IMR-90 (cell line): ENCODE results near the gene CSF1.

Experiments used
- BHLHE40 ChIP-seq: fragments of 150-350 bp; IDR thresholded peaks from 2 replicates; pipeline ENCODE4 v1.6.1; 2016; ENCODE audit warnings: mild to moderate bottlenecking, low read depth, low read length
- CEBPB ChIP-seq: IDR thresholded peaks from 2 replicates; pipeline ENCODE4 v1.6.1; 2012; ENCODE audit warnings: low read depth, low read length, improper control_type of control experiment
- CHD1 ChIP-seq: IDR thresholded peaks from 2 replicates; pipeline ENCODE4 v1.6.1; 2012; ENCODE audit warnings: low read depth, low read length, improper control_type of control experiment
- CTCF ChIP-seq: conservative IDR thresholded peaks from 2 replicates; pipeline ENCODE4 v1.5.1; 2012; ENCODE audit warnings: mild to moderate bottlenecking, low read depth, low read length, improper control_type of control experiment
- ELK1 ChIP-seq: fragments of 150-350 bp; IDR thresholded peaks from 2 replicates; pipeline ENCODE4 v1.6.1; 2016; ENCODE audit warnings: low read depth, mild to moderate bottlenecking, low read length, moderate library complexity, borderline replicate concordance
- FOS ChIP-seq: fragments of 150-350 bp; IDR thresholded peaks from 2 replicates; pipeline ENCODE4 v1.6.1; 2016; ENCODE audit warnings: low read depth, low read length
- MAFK ChIP-seq: IDR thresholded peaks from 2 replicates; pipeline ENCODE4 v1.6.1; 2012; ENCODE audit warnings: low read depth, low read length, improper control_type of control experiment
- MAZ ChIP-seq: IDR thresholded peaks from 2 replicates; pipeline ENCODE4 v1.6.1; 2012; ENCODE audit warnings: low read depth, mild to moderate bottlenecking, low read length, improper control_type of control experiment, moderate library complexity, borderline replicate concordance
- MXI1 ChIP-seq: IDR thresholded peaks from 2 replicates; pipeline ENCODE4 v1.6.1; 2012; ENCODE audit warnings: low read depth, mild to moderate bottlenecking, low read length, moderate library complexity, borderline replicate concordance
- POLR2A ChIP-seq: IDR thresholded peaks from 2 replicates; pipeline ENCODE4 v1.6.1; 2012; ENCODE audit warnings: mild to moderate bottlenecking, low read depth, low read length
- RAD21 ChIP-seq: IDR thresholded peaks from 2 replicates; pipeline ENCODE4 v1.6.1; 2012; ENCODE audit warnings: low read length, improper control_type of control experiment
- RCOR1 ChIP-seq: IDR thresholded peaks from 2 replicates; pipeline ENCODE4 v1.6.1; 2012; ENCODE audit warnings: mild to moderate bottlenecking, low read length, improper control_type of control experiment; ENCODE audit not compliant: insufficient replicate concordance
- RFX5 ChIP-seq: IDR thresholded peaks from 2 replicates; pipeline ENCODE4 v1.8.0; 2012; ENCODE audit warnings: low read depth, mild to moderate bottlenecking, low read length, moderate library complexity
- SMC3 ChIP-seq: fragments of 150-350 bp; IDR thresholded peaks from 2 replicates; pipeline ENCODE4 v1.6.1; 2016; ENCODE audit warnings: low read depth, mild to moderate bottlenecking, antibody characterized with exemption, low read length, moderate library complexity

GRCh38 chr1:109863667-109864046 is 47.0 kb upstream of the CSF1 start:
- TF ChIP-seq SMC3 (no peak), BHLHE40 (no peak), CEBPB (no peak), CTCF (no peak), RAD21 (no peak), MXI1 (no peak), FOS (no peak), POLR2A (no peak), RFX5 (no peak), CHD1 (no peak), MAFK (no peak), RCOR1 (no peak), ELK1 (no peak), MAZ (no peak)
